ENCODE data around the gene SSBP2. TPM values are rescaled to one million over a fixed set of nuclear protein-coding genes. Genes with fewer than 3 reads are reported as not detected.
"Not testable (repeated sequence)": the region's sequence is repeated elsewhere in the genome, so short reads cannot be mapped to it uniquely, and the experiment has no call there.

Gene SSBP2
- polyA plus RNA-seq, 1 experiment: 74.3 TPM

- POLR2A ChIA-PET: no interaction called here
- no peak for DNase-seq (ENCODE audit: low read depth, low spot score)
Observed at GRCh38 chr5:81717226-81717625, 33.7 kb downstream of the SSBP2 start.

GRCh38 chr5:81714076-81714475 lies 36.8 kb downstream of the SSBP2 start:
- POLR2A ChIA-PET; H3K9me3 ChIP-seq (ENCODE audit: control insufficient read depth, insufficient read depth, low read length); H3K27ac ChIP-seq (ENCODE audit: low read depth, low read length); DNase-seq (ENCODE audit: low read depth, low spot score); H3K27me3 ChIP-seq (ENCODE audit: control insufficient read depth, insufficient read depth, low read length); H3K4me3 ChIP-seq (ENCODE audit: low read depth, low read length); CTCF ChIA-PET: not testable (repeated sequence)

More at GRCh38 chr5:81717226-81717625, 33.7 kb downstream of the SSBP2 start:
- H3K27ac ChIP-seq (ENCODE audit: low read depth, low read length): no peak overlapping the region
- no peak overlapping the region for H3K4me3 ChIP-seq (ENCODE audit: low read depth, low read length)
- no peaks in the 10 kb centered on the region for H3K9me3 ChIP-seq (ENCODE audit: control insufficient read depth, insufficient read depth, low read length)
- CTCF ChIA-PET: no interaction called here
- no peaks in the 10 kb centered on the region for H3K27me3 ChIP-seq (ENCODE audit: control insufficient read depth, insufficient read depth, low read length)
- TF ChIP-seq CTCF (IDR thresholded peaks at IDR 0.05; ENCODE audit: low read depth, low read length): no peak

- ChIA-PET CTCF (interaction anchor here (0.6 to 1.8 kb wide), 3 partner anchors 9 to 457 kb away, joined by 3 to 6 read pairs (median 3); no protein-coding TSS in a partner anchor), POLR2A (no interaction called here)
- no peak for DNase-seq (ENCODE audit: low read depth, low spot score)
- Histone ChIP-seq H3K9me3 (ENCODE audit: control insufficient read depth, insufficient read depth, low read length) (no peaks in the 10 kb centered on the region), H3K27ac (ENCODE audit: low read depth, low read length) (no peak overlapping the region), H3K4me3 (ENCODE audit: low read depth, low read length) (no peak overlapping the region), H3K27me3 (ENCODE audit: control insufficient read depth, insufficient read depth, low read length) (no peaks in the 10 kb centered on the region)
- TF ChIP-seq CTCF (IDR thresholded peaks at IDR 0.05; ENCODE audit: low read depth, low read length): no peak
Observed at GRCh38 chr5:81708889-81709288, 42.0 kb downstream of the SSBP2 start.

GRCh38 chr5:81703840-81704239 lies 47.1 kb downstream of the SSBP2 start:
- Histone ChIP-seq H3K4me3 (ENCODE audit: low read depth, low read length) (no peak overlapping the region), H3K27ac (ENCODE audit: low read depth, low read length) (no peak overlapping the region), H3K27me3 (ENCODE audit: control insufficient read depth, insufficient read depth, low read length) (no peaks in the 10 kb centered on the region), H3K9me3 (ENCODE audit: control insufficient read depth, insufficient read depth, low read length) (peaks cover 3% of the 10 kb centered on the region; the same call in 1 of the 2 replicates)
- ChIA-PET POLR2A (no interaction called here), CTCF (no interaction called here)
- no peak for TF ChIP-seq CTCF (IDR thresholded peaks at IDR 0.05; ENCODE audit: low read depth, low read length)
- DNase-seq (ENCODE audit: low read depth, low spot score): no peak

- Histone ChIP-seq H3K27ac (ENCODE audit: low read depth, low read length) (no peak overlapping the region), H3K4me3 (ENCODE audit: low read depth, low read length) (no peak overlapping the region), H3K9me3 (ENCODE audit: control insufficient read depth, insufficient read depth, low read length) (peaks cover 3% of the 10 kb centered on the region; the same call in 1 of the 2 replicates), H3K27me3 (ENCODE audit: control insufficient read depth, insufficient read depth, low read length) (no peaks in the 10 kb centered on the region)
- ChIA-PET POLR2A (no interaction called here), CTCF (interaction anchor here (1.7 kb wide), 1 partner anchor 9 kb away, joined by 6 read pairs; no protein-coding TSS in a partner anchor)
- TF ChIP-seq CTCF (IDR thresholded peaks at IDR 0.05; ENCODE audit: low read depth, low read length): no peak
- no peak for DNase-seq (ENCODE audit: low read depth, low spot score)
Observed at GRCh38 chr5:81700166-81700565, 50.7 kb downstream of the SSBP2 start.
